Stimulated activated naive B cell treated with anti-CD40 and anti-IgM and Interleukin-4, amounts not matched to agents 10 μg/mL and 1 μg/mL and 100 μg/mL, for 72 hours (primary cell): Measurements from ENCODE around the gene EPDR1.
"Not testable (repeated sequence)": the region's sequence is repeated elsewhere in the genome, so short reads cannot be mapped to it uniquely, and the experiment has no call there.

Source experiments
- ATAC-seq, 2 donors: fragments of 150-1000 bp; cut with Tn5 transposase; replicated peaks; 2 replicates each; pipeline ENCODE4 v1.10.0; 2021; ENCODE audit warnings: moderate library complexity in 1 of 2
- DNase-seq: peaks from one replicate; pipeline ENCODE4 v3.0.0; 2021
- H3K27ac Mint-ChIP-seq: one replicate; pipeline ENCODE4 v1.8.0; 2022; ENCODE audit warnings: mild to moderate bottlenecking, mixed read lengths
- H3K27me3 Mint-ChIP-seq, 2 donors: one replicate each; pipeline ENCODE4 v1.8.0; 2022; ENCODE audit warnings: mixed read lengths in 2 of 2
- H3K36me3 Mint-ChIP-seq, 2 donors: one replicate each; pipeline ENCODE4 v1.8.0; 2022; ENCODE audit warnings: mixed read lengths in 2 of 2, mild to moderate bottlenecking in 1 of 2
- H3K4me1 Mint-ChIP-seq, 2 donors: one replicate each; pipeline ENCODE4 v1.8.0; 2022; ENCODE audit warnings: mixed read lengths in 2 of 2, mild to moderate bottlenecking in 1 of 2
- H3K4me3 Mint-ChIP-seq, 2 donors: one replicate each; pipeline ENCODE4 v1.8.0; 2022; ENCODE audit warnings: mild to moderate bottlenecking in 2 of 2, mixed read lengths in 2 of 2, moderate library complexity in 1 of 2
- H3K9me3 Mint-ChIP-seq, 2 donors: one replicate each; pipeline ENCODE4 v1.8.0; 2022; ENCODE audit warnings: mixed read lengths in 2 of 2, mild to moderate bottlenecking in 1 of 2

EPDR1 gene

DNA sequence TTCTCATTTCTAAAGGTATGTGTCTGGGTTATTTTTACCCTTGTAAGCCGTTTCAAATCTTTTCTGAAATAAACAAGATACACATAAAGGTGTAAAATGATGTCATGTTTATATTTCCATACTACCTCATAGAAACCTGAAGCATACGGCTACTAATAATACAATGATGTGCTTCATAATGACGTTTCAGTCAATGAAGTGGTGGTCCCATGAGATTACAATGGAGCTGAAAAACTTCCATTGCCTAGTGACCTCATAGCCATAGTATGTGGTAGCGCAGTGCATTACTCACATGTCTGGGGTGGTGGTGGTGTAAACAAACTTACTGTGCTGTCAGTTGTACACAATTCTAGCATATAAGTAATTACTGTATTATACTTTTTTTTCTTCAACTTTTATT is 24.9 kb downstream of the EPDR1 start:
- H3K27me3 Mint-ChIP-seq = no peaks in the 10 kb centered on the region
- no peaks in the 10 kb centered on the region for H3K36me3 Mint-ChIP-seq
- ATAC-seq = no peak
- H3K27ac Mint-ChIP-seq = no peak overlapping the region
- peaks cover 0 to 4% of the 10 kb centered on the region in 2 donors for H3K4me1 Mint-ChIP-seq
- DNase-seq = no peak
- peaks cover 2 to 5% of the 10 kb centered on the region in 2 donors for H3K9me3 Mint-ChIP-seq
- no peak overlapping the region for H3K4me3 Mint-ChIP-seq

- Mint-ChIP-seq H3K9me3 (peaks cover 2 to 5% of the 10 kb centered on the region in 2 donors), H3K27ac (no peak overlapping the region), H3K36me3 (no peaks in the 10 kb centered on the region), H3K4me3 (no peak overlapping the region), H3K27me3 (no peaks in the 10 kb centered on the region), H3K4me1 (peaks cover 0 to 4% of the 10 kb centered on the region in 2 donors)
- no peak for ATAC-seq
- no peak for DNase-seq
Measured at GRCh38 chr7:37947138-37947940, 26.9 kb downstream of the EPDR1 start.

DNA sequence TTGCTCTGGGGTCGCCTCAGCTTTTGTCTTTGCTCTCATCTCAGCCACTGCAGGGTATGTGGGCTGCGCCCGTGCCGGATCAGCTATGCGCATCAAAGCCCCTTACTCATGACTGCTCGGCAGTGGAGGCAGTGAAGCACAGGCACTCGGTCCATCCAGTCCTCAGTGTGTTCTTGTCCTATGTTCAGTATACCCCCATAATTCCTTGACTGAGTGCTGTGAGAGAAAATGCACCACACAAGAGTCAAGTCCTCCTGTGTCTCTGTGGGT is 27.4 kb downstream of the EPDR1 start:
- H3K27ac Mint-ChIP-seq = no peak overlapping the region
- peaks cover 0 to 4% of the 10 kb centered on the region in 2 donors for H3K4me1 Mint-ChIP-seq
- H3K36me3 Mint-ChIP-seq = no peaks in the 10 kb centered on the region
- H3K9me3 Mint-ChIP-seq = peaks cover 2 to 5% of the 10 kb centered on the region in 2 donors
- DNase-seq (no peak), ATAC-seq (no peak)
- no peak overlapping the region for H3K4me3 Mint-ChIP-seq
- H3K27me3 Mint-ChIP-seq = no peaks in the 10 kb centered on the region

GRCh38 chr7:37952240-37952639 is 31.8 kb downstream of the EPDR1 start:
- Mint-ChIP-seq H3K27me3 (peaks cover 0 to 5% of the 10 kb centered on the region in 2 donors), H3K27ac (no peak overlapping the region), H3K36me3 (no peaks in the 10 kb centered on the region), H3K4me3 (no peak overlapping the region), H3K4me1 (peaks cover 0 to 6% of the 10 kb centered on the region in 2 donors), H3K9me3 (peaks cover 0 to 2% of the 10 kb centered on the region in 2 donors)
- DNase-seq (no peak), ATAC-seq (no peak)

DNA sequence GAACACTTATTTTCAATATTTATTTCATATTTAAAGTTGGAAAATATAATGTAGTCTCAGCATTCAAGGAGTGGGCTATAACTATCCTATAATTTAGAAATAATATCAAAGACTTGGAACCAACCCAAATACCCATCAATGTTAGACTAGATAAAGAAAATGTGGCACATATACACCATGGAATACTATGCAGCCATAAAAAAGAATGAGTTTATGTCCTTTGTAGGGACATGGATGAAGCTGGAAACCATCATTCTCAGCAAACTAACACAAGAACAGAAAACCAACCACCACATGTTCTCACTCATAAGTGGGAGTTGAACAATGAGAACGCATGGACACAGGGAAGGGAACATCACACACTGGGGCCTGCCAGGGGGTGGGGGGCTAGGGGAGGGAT is 33.8 kb downstream of the EPDR1 start:
- H3K9me3 Mint-ChIP-seq, ATAC-seq, H3K36me3 Mint-ChIP-seq, H3K27ac Mint-ChIP-seq, DNase-seq, H3K4me3 Mint-ChIP-seq, H3K27me3 Mint-ChIP-seq, H3K4me1 Mint-ChIP-seq: not testable (repeated sequence)

DNA sequence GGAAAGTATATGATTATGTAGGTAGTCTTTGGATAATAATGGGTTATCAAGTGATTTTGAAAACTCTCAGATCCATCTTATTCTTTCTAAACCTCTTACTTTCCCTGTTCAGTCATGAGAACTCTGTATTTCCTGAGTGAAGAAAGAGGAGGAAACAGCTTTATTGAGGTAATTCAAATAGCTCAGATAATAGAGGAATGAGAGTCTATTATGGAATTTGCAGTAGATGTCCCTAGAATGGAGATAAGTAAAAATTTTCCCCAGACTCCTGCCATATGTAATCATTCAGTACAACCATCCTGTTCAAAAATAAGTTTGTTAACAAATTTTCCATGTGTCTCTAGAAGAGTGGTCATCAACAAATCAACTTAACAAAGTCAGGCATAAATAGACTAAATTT is 36.4 kb downstream of the EPDR1 start:
- ATAC-seq = no peak

DNA sequence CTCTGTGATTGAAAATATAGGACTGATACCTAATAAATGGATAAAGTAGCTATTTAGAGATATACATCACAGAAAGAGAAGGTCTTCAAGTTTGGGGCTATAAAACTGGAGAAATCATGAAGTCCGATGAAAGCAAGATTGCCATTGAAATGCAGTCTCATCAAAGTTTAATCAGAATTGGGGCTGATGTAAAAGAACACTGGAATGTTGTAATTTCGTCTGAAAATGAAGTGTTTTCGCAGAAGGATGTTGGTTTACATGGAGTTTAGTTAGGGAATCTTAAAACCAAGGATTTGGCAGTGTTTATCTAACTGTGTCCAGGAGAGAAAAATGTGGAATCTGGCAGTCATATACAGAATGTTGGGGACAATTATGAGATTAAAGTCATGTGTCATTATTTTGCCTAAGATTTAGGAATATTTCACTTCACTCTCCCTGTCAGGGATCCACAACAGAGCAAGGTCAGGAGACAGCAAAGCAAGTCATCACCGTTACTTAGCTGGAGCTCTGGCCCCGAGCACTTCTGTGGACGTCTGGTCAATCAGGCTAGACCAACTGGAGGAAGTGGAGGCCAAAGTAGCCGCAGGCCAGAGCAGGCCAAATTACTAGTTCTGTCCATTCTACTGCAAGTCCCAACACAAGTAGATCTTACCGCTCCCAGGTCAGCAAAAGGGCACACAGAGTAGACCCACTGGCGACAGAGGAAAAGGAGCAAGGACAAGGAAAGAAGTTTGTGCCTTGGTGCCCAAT is 37.0 kb downstream of the EPDR1 start:
- Mint-ChIP-seq H3K27me3 (peaks cover 0 to 5% of the 10 kb centered on the region in 2 donors), H3K4me3 (no peak overlapping the region), H3K9me3 (peaks cover 0 to 2% of the 10 kb centered on the region in 2 donors), H3K27ac (no peak overlapping the region), H3K4me1 (peaks cover 0 to 6% of the 10 kb centered on the region in 2 donors), H3K36me3 (no peaks in the 10 kb centered on the region)
- ATAC-seq = no peak
- DNase-seq = no peak

More for the DNA sequence above, 36.4 kb downstream of the EPDR1 start:
- Mint-ChIP-seq H3K4me3 (no peak overlapping the region), H3K27me3 (peaks cover 0 to 5% of the 10 kb centered on the region in 2 donors), H3K9me3 (peaks cover 0 to 2% of the 10 kb centered on the region in 2 donors), H3K27ac (no peak overlapping the region), H3K36me3 (no peaks in the 10 kb centered on the region), H3K4me1 (peaks cover 0 to 6% of the 10 kb centered on the region in 2 donors)
- DNase-seq = no peak

GRCh38 chr7:37960483-37960882 is 40.0 kb downstream of the EPDR1 start:
- H3K27ac Mint-ChIP-seq = no peak overlapping the region
- H3K4me1 Mint-ChIP-seq = peaks cover 0 to 6% of the 10 kb centered on the region in 2 donors
- H3K4me3 Mint-ChIP-seq = no peak overlapping the region
- H3K27me3 Mint-ChIP-seq = peaks cover 0 to 5% of the 10 kb centered on the region in 2 donors
- no peaks in the 10 kb centered on the region for H3K36me3 Mint-ChIP-seq
- H3K9me3 Mint-ChIP-seq = peaks cover 0 to 2% of the 10 kb centered on the region in 2 donors
- ATAC-seq = no peak
- DNase-seq = no peak

GRCh38 chr7:37961251-37961650 is 40.8 kb downstream of the EPDR1 start:
- ATAC-seq = no peak
- no peak overlapping the region for H3K4me3 Mint-ChIP-seq
- DNase-seq = no peak
- H3K4me1 Mint-ChIP-seq = no peaks in the 10 kb centered on the region
- H3K27me3 Mint-ChIP-seq = no peaks in the 10 kb centered on the region
- H3K27ac Mint-ChIP-seq = no peak overlapping the region
- H3K9me3 Mint-ChIP-seq = no peaks in the 10 kb centered on the region
- H3K36me3 Mint-ChIP-seq = no peaks in the 10 kb centered on the region

- Mint-ChIP-seq H3K4me1 (no peaks in the 10 kb centered on the region), H3K9me3 (no peaks in the 10 kb centered on the region), H3K27ac (no peak overlapping the region), H3K36me3 (no peaks in the 10 kb centered on the region), H3K27me3 (no peaks in the 10 kb centered on the region), H3K4me3 (no peak overlapping the region)
- ATAC-seq (no peak), DNase-seq (no peak)
Measured at GRCh38 chr7:37964196-37964595, 43.8 kb downstream of the EPDR1 start.

DNA sequence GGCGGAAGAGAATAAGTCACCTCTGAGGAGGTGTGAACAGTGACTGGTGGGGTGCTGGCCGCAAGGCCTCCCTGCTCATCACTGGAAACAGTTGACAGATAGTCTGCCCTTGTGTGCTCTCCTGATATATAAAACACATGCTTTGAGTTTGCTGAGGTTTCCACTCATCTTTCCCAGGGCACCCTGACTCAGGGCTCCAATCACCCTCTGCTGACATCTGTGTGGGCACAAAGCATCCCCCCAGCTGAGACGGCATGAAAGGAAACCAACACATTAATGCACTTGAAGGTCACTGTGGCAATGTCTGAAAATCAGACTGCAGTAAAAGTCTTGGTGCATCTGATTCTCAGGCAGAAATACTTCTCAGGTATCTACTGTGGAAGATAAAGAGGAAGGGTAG is 49.8 kb downstream of the EPDR1 start:
- ATAC-seq (no peak), DNase-seq (no peak)
- H3K27ac Mint-ChIP-seq = no peak overlapping the region
- no peak overlapping the region for H3K4me3 Mint-ChIP-seq
- peaks cover 0 to 3% of the 10 kb centered on the region in 2 donors for H3K27me3 Mint-ChIP-seq
- H3K4me1 Mint-ChIP-seq = no peaks in the 10 kb centered on the region
- H3K36me3 Mint-ChIP-seq = no peaks in the 10 kb centered on the region
- no peaks in the 10 kb centered on the region for H3K9me3 Mint-ChIP-seq

DNA sequence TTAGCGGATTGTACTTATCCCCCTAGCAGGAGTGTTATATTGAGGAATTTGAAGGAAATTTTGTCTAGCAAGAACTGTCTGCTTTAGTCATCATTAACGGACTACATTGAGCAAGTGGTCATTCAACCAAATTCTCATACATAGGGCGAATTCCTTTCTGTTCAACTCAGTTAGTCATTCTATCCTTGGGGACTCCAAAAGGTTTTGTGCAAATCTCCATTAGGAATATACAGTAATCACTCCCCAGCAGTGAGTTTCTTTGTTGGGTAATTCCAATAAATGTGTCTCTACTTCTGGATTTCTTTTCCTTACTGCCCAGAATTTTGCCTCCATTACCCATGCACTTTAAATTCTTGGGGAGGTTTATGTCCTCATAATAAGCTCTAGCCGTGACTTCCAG is 51.1 kb downstream of the EPDR1 start:
- H3K4me1 Mint-ChIP-seq = no peaks in the 10 kb centered on the region
- no peak overlapping the region for H3K27ac Mint-ChIP-seq
- no peak overlapping the region for H3K4me3 Mint-ChIP-seq
- ATAC-seq (no peak), DNase-seq (no peak)
- no peaks in the 10 kb centered on the region for H3K36me3 Mint-ChIP-seq
- no peaks in the 10 kb centered on the region for H3K9me3 Mint-ChIP-seq
- peaks cover 0 to 3% of the 10 kb centered on the region in 2 donors for H3K27me3 Mint-ChIP-seq

- no peaks in the 10 kb centered on the region for H3K36me3 Mint-ChIP-seq
- H3K27me3 Mint-ChIP-seq = peaks cover 0 to 3% of the 10 kb centered on the region in 2 donors
- H3K4me3 Mint-ChIP-seq = no peak overlapping the region
- no peak overlapping the region for H3K27ac Mint-ChIP-seq
- ATAC-seq (no peak), DNase-seq (no peak)
- H3K4me1 Mint-ChIP-seq = no peaks in the 10 kb centered on the region
- no peaks in the 10 kb centered on the region for H3K9me3 Mint-ChIP-seq
Measured at GRCh38 chr7:37973915-37974314, 53.5 kb downstream of the EPDR1 start.

GRCh38 chr7:37974711-37975110 is 54.3 kb downstream of the EPDR1 start:
- DNase-seq = no peak
- Mint-ChIP-seq H3K27me3 (peaks cover 0 to 3% of the 10 kb centered on the region in 2 donors), H3K27ac (no peak overlapping the region), H3K36me3 (no peaks in the 10 kb centered on the region), H3K9me3 (no peaks in the 10 kb centered on the region), H3K4me1 (no peaks in the 10 kb centered on the region), H3K4me3 (no peak overlapping the region)
- ATAC-seq = no peak

DNA sequence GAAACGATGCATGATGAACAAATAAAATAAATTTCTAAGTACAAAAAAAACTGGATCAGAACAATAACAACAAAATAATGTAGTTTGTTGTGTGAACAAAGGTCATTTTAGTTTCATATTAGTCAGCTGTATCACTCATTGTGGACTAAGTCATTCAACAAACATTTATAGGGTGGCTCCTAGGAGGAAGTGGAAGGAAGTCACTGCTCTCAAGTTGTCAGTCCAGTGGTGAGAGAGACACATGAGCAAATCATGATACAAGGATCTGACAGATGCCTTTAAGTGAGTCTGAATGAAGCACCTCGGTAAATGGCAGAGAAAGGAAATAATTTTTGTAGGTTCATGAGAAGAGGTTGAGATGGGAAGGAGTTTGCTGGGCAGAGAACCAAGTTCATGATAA is 56.8 kb downstream of the EPDR1 start:
- no peak for ATAC-seq
- no peak overlapping the region for H3K27ac Mint-ChIP-seq
- H3K36me3 Mint-ChIP-seq = no peaks in the 10 kb centered on the region
- H3K4me3 Mint-ChIP-seq = no peak overlapping the region
- no peak for DNase-seq
- no peaks in the 10 kb centered on the region for H3K4me1 Mint-ChIP-seq
- no peaks in the 10 kb centered on the region for H3K27me3 Mint-ChIP-seq
- H3K9me3 Mint-ChIP-seq = no peaks in the 10 kb centered on the region
